Testis (tissue), 3 donors: ENCODE data around the gene ETFA. TPM values are rescaled to one million over a fixed set of nuclear protein-coding genes. Genes with fewer than 3 reads are reported as not detected.

Experiments used
- DNase-seq: peaks from one replicate; pipeline ENCODE4 v3.0.0-alpha.2; 2019
- H3K27ac ChIP-seq, 2 donors: fragments of 200-600 bp; sonication (generic); one replicate each; pipeline ENCODE4 v1.5.1; 2019
- H3K27me3 ChIP-seq: fragments of 200-600 bp; sonication (generic); one replicate; pipeline ENCODE4 v1.5.1; 2019
- H3K36me3 ChIP-seq: fragments of 200-600 bp; sonication (generic); one replicate; pipeline ENCODE4 v1.5.1; 2017; ENCODE audit warnings: low read depth; ENCODE audit errors: missing control alignments
- H3K4me1 ChIP-seq: fragments of 200-600 bp; sonication (generic); one replicate; pipeline ENCODE4 v1.5.1; 2019
- H3K4me3 ChIP-seq, 2 donors: fragments of 200-600 bp; sonication (generic); one replicate each; pipeline ENCODE4 v1.5.1; 2017 to 2019
- H3K9me3 ChIP-seq: fragments of 200-600 bp; sonication (generic); one replicate; pipeline ENCODE4 v1.5.1; 2017
- POLR2A ChIP-seq: fragments of 450-650 bp; IDR thresholded peaks from one replicate; pipeline ENCODE4 v1.6.1; 2017; ENCODE audit warnings: antibody characterized with exemption, mild to moderate bottlenecking, moderate library complexity
- WGBS, 2 donors: methylation state at CpG; one replicate each; pipeline ENCODE4 v1.1.5; 2018; 5-methylcytosine and 5-hydroxymethylcytosine counted together
- intact Hi-C: fragments of 100-400 bp; cut with DNase I; formaldehyde crosslinking; loops from one replicate; pipeline ENCODE4 v1.15.1; 2023; ENCODE audit warnings: low total_unique reads
- polyA plus RNA-seq: library from polyadenylated mRNA; stranded (reverse); fragments of 350-450 nt; fragmentation: Illumina TruSeq; extraction: RNeasy Lipid Tissue Mini Kit (QIAGEN cat#74804); gene quantifications from one replicate; pipeline ENCODE4 v1.2.3, GENCODE V29; 2014; ENCODE audit warnings: low read depth, low replicate concordance; ENCODE audit not compliant: insufficient read depth
- total RNA-seq, 2 donors: library from RNA; depleted of rRNA; stranded (reverse); fragments of >200 nt; gene quantifications; one replicate each; pipeline ENCODE4 v1.2.3, GENCODE V29; 2016
- TF ChIP-seq, protein P1 (sequence below), 3 experiments: fragments of 450-650 bp in 2 of 3; fragments of 200-600 bp in 1 of 3; sonication (generic) in 1 of 3; IDR thresholded peaks; one replicate each; pipeline ENCODE4 v1.5.1; 2016 to 2019; ENCODE audit warnings: antibody characterized with exemption in 3 of 3, mild to moderate bottlenecking in 2 of 3, moderate library complexity in 1 of 3

The ETFA gene
- total and polyA plus RNA-seq, 3 donors from 2014 or later: 58.3 to 72.7 (median 72.1) TPM

DNA sequence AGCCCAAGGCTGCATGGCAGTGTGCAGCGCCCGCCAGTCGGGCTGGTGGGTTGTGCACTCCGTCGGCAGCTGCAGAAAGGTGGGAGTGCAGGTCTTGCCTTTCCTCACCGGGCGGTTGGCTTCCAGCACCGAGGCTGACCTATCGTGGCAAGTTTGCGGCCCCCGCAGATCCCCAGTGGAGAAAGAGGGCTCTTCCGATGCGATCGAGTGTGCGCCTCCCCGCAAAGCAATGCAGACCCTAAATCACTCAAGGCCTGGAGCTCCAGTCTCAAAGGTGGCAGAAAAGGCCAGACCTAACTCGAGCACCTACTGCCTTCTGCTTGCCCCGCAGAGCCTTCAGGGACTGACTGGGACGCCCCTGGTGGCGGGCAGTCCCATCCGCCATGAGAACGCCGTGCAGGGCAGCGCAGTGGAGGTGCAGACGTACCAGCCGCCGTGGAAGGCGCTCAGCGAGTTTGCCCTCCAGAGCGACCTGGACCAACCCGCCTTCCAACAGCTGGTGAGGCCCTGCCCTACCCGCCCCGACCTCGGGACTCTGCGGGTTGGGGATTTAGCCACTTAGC is 29.6 kb upstream of the ETFA start:
- no peak for TF ChIP-seq POLR2A
- TF ChIP-seq, protein P1, sequence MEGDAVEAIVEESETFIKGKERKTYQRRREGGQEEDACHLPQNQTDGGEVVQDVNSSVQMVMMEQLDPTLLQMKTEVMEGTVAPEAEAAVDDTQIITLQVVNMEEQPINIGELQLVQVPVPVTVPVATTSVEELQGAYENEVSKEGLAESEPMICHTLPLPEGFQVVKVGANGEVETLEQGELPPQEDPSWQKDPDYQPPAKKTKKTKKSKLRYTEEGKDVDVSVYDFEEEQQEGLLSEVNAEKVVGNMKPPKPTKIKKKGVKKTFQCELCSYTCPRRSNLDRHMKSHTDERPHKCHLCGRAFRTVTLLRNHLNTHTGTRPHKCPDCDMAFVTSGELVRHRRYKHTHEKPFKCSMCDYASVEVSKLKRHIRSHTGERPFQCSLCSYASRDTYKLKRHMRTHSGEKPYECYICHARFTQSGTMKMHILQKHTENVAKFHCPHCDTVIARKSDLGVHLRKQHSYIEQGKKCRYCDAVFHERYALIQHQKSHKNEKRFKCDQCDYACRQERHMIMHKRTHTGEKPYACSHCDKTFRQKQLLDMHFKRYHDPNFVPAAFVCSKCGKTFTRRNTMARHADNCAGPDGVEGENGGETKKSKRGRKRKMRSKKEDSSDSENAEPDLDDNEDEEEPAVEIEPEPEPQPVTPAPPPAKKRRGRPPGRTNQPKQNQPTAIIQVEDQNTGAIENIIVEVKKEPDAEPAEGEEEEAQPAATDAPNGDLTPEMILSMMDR (IDR thresholded peaks at IDR 0.05): no peak
- no peak for DNase-seq
- intact Hi-C loops: no loop called here
- Histone ChIP-seq H3K4me3 (no peak overlapping the region), H3K27ac (no peak overlapping the region), H3K4me1 (peaks cover 16% of the 10 kb centered on the region), H3K27me3 (no peaks in the 10 kb centered on the region), H3K36me3 (no peaks in the 10 kb centered on the region), H3K9me3 (no peaks in the 10 kb centered on the region)
- 4% methylated on average over 29 of the region's 35 CpGs; no CpG with 5 or more reads in 1 of the 2 donors for WGBS, 2 donors

DNA sequence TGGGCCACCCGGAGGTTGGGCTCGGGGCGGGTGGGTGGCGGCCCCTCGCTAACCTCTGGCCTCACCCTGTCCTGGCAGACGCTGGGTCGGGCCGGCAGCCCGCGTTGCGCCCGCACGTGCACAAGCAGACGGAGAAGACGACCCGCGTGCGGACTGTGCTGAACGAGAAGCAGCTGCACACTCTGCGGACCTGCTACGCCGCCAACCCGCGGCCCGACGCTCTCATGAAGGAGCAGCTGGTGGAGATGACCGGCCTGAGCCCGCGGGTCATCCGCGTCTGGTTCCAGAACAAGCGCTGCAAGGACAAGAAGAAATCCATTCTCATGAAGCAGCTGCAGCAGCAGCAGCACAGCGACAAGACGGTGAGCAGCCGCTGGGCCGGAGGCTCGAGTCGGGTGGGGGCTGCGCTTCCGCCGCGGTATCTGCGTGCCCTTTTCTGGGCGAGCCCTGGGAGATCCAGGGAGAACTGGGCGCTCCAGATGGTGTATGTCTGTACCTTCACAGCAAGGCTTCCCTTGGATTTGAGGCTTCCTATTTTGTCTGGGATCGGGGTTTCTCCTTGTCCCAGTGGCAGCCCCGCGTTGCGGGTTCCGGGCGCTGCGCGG is 29.0 kb upstream of the ETFA start:
- no peaks in the 10 kb centered on the region for H3K36me3 ChIP-seq
- no peak overlapping the region for H3K27ac ChIP-seq
- TF ChIP-seq, protein P1 (IDR thresholded peaks at IDR 0.05): no peak
- no peak for TF ChIP-seq POLR2A
- H3K4me3 ChIP-seq: no peak overlapping the region
- DNase-seq: no peak
- peaks cover 16% of the 10 kb centered on the region for H3K4me1 ChIP-seq
- intact Hi-C loops: no loop called here
- H3K27me3 ChIP-seq: no peaks in the 10 kb centered on the region
- WGBS, 2 donors: 0 to 4% methylated on average over 10 to 45 of the region's 53 CpGs
- no peaks in the 10 kb centered on the region for H3K9me3 ChIP-seq

DNA sequence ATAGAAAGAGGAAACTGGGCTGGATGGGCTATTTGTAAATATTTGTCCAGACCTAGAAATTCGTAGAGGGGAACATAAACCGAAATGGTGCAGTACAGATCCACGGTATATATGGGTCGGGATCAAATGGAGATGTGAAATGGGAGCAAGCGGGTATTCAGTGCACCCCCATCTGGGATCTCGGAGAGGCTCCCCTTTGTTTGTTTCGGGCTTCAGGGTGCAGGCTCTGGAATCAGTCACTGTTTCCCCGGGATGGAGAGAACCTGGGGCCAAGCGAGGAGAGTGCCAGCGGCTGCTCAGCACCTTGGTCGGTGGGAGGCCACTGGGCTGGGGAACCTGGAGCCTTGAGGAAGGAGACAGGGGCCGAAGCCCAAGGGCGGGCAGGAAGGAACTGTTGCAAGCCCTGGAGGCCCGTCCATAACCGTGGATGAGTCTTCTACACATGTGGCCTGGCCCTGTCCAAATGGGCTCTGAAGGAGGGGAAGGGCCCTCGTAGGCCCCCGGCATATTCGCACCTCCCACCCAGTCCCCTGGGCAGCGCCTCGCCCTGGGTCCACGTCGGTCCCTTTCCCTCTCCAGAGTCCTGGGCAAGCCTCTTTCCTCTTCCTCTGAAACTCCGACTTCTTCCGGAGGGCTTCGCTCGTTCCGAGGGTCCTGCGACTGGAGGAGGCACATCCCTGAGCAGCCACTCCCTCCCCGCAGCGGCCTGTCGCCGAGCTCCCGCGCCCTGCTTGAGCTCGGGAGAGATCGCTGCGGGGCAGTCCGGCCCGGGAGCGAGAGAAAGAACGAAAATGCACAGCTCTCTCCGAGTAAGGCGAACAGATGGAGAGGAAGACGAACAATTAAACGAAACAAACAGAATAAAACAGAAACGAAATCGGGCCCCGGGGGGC is 28.3 kb upstream of the ETFA start:
- H3K4me3 ChIP-seq: no peak overlapping the region

DNA sequence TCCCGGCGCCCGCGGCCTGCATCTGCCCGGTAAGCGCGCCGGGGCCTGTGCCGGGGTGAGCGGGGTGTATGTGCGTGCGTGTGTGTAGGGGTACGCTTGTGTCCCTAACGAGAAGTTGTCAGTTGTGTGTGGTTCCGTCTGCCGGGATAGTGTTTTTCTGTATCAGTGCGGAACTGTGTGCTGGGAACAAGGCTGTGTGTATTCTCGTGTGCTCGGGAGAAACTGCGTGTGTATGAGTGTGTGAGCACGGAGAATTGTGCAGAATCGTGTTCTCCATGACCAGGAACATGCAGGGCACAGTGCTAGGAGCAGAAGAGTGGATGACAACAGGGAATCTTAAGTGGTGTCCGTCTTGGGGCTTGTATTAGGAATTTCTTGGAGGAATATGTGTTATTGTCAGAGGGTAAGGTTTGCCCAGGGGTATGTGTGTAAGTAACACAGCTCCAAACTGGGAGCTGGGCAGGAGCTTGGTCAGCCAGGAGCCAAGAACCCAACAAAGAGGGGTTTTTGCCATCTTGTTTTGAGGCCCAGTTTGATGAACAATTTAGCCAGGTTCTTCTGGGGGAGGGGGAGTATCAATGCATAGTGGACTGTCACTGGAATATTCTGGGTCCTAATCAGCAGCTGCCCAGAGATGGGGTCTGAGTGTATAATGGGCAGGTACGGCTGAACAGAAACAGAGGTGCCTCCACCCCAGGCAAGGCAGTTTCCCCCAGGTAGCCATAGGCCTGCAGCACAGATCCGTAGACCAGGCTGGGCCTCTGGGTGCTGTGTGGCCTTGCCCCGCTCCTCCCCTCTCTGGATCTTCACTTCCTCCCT is 27.4 kb upstream of the ETFA start:
- Histone ChIP-seq H3K36me3 (no peaks in the 10 kb centered on the region), H3K4me1 (peaks cover 16% of the 10 kb centered on the region), H3K27me3 (peaks cover 3% of the 10 kb centered on the region), H3K4me3 (no peak overlapping the region), H3K9me3 (no peaks in the 10 kb centered on the region), H3K27ac (no peak overlapping the region)
- TF ChIP-seq POLR2A: no peak
- TF ChIP-seq, protein P1 (IDR thresholded peaks at IDR 0.05): no peak
- 20 to 38% methylated on average over 21 to 26 of the region's 26 CpGs for WGBS, 2 donors
- DNase-seq: no peak
- intact Hi-C loops: no loop called here

More for the DNA sequence above, 28.3 kb upstream of the ETFA start:
- no peak for DNase-seq
- no peak overlapping the region for H3K27ac ChIP-seq
- H3K4me1 ChIP-seq: peaks cover 16% of the 10 kb centered on the region
- intact Hi-C loops: no loop called here
- WGBS, 2 donors: 12 to 13% methylated on average over 38 to 48 of the region's 48 CpGs
- no peaks in the 10 kb centered on the region for H3K27me3 ChIP-seq
- H3K9me3 ChIP-seq: no peaks in the 10 kb centered on the region
- TF ChIP-seq POLR2A: no peak
- TF ChIP-seq, protein P1 (IDR thresholded peaks at IDR 0.05): no peak
- H3K36me3 ChIP-seq: no peaks in the 10 kb centered on the region
